Left renal cortex interstitium (tissue), 4 donors: Measurements from ENCODE around the gene NTHL1. TPM values are rescaled to one million over a fixed set of nuclear protein-coding genes. Genes with fewer than 3 reads are reported as not detected.

Experiments
- DNase-seq, 4 donors: peaks; one replicate each; pipeline ENCODE4 v3.0.0-alpha.2; 2013; ENCODE audit warnings: low read depth in 4 of 4, low spot score in 2 of 4, missing footprints in 1 of 4
- polyA plus RNA-seq, 4 donors: library from polyadenylated mRNA; unstranded; fragments of 120-200 nt; gene quantifications; one replicate each; pipeline ENCODE4 v1.2.1, GENCODE V29; 2013; ENCODE audit not compliant: insufficient read length in 4 of 4

The NTHL1 gene
- polyA plus RNA-seq = 10 to 100 TPM; 15.4 to 29.1 (median 25.3) TPM

DNA sequence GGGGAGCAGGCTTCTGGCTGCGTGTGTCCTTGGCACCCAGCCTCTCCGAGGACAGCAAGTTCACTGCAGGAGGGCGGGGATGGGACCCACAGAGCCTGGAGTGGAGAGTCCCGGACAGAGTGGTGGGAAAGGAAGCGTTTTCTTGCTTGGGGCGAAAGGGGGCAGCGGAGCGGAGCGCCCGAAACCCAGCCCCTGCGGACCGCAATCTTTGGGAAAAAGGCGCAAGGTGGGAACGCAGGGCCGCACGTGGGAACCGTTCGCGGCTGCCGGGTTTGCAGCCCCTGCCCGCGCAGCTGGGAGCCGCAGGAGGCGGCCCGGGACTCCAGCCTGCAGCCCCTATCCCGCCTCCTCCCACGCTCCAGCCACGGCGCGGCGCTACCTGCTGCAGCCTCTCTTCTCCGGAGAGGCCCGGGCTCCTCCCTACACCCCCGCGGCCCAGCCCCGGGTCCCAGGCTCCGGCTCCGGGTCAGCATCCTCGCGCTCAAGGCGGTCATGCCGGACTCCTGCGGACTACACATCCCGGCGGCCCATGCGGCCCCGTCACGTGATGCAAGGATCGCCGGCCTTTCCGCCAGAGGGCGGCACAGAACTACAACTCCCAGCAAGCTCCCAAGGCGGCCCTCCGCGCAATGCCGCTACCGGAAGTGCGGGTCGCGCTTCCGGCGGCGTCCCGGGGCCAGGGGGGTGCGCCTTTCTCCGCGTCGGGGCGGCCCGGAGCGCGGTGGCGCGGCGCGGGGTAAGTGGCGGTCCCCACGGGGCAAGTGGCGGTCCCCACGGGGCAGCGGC lies at the start of gene NTHL1, which contains the start of gene TSC2:
Gene NTHL1 (minus strand): TSS at position 505 of the 786 bp plus-strand sequence. CDS start 11 bp downstream, at position 494.
Gene TSC2 (plus strand): TSS at position 656 of the 786 bp plus-strand sequence. CDS start 631 bp downstream, outside the sequence.
- peak in 3 of 4 donors; percentile 75 to 93 (median 90) for DNase-seq

DNA sequence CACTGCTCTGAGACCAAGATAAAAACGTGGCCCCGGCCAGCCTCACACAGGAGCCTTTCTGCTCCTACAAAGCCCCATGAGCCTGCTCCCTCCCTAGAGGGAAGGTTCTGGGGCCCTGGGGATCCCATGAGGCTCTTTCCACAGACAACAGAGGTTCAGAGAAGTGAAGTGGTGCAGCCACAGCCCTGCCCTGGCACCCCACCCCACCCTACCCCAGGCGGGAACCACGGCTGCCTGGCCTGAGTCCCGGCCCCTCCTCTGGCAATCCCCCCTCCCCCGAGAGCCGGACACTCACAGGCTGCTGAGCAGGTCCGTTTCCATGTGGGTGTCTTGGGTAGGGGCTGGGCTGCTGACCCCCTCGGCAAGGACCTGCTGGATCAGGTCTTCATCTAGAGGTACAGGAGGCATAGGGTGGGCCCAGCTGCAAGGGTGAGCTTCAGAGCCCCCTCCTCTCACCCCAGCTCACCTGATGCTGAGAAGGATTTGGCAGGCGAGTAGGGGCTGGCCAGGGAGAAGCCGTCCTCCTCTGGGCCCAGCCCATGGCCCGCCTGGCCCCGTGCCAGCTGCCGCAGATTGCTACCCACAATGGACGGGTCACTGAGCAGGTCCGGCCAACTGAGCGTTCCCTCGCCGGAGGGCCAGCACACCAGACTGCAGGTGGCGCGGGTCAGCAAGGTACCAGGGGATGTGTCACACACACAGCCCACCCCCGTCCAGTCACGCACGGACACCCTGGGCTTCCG lies 49.4 kb upstream of the NTHL1 start:
- DNase-seq = no peak

DNA sequence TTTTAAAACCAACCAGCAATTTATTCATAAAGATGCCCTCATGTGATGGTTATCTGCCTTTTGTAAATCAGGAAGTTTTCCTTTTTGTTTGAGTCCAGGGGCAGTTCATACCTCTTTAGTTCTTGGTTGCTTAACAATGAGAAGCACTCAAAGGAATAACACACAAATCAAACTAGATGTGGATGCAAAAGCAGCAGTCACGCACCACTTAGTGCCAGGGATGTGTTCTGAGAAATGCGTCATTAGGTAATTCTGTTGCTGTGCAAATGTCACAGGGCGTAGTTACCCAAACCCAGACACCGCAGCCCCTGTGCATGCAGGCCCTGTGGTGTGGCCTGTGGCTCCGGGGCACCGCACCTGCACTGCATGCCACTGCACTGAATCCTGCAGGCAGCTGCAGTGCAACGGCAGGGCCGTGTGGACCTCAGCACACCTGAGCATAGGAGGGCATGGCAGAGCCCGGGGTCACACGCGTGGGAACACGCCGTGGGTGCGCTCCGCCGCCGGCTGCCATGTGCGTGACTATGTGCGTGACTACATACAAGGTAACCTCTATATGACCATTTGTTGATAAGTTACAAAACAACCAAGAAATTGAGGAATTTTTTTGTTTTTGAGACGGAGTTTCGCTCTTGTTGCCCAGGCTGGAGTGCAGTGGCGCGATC lies 48.4 kb upstream of the NTHL1 start:
- no peak for DNase-seq

DNA sequence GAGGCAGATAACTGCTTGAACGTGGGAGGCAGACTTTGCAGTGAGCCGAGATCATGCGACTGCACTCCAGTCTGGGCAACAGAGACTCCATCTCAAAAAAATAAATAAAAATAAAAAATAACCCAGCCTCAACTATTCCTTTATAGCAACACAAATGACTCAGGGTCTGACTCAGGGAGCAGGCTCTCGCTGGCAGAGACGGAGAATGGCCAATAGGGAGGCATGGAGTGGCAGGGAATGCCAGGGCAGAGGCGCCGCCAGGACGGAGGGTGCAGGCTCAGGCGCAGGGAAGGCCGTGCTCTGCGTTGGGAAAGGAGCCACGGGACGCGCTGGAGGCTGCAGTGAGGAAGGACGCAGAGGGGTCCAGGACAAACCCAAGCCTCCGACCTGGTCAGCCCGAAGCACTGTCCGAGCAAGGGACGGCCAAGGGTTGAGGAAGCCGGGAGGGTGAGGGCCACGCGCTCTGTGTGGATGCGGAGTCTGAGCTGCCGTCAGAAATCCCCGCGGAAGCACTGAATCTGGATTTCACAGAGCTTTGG lies 47.8 kb upstream of the NTHL1 start:
- DNase-seq = no peak

DNA sequence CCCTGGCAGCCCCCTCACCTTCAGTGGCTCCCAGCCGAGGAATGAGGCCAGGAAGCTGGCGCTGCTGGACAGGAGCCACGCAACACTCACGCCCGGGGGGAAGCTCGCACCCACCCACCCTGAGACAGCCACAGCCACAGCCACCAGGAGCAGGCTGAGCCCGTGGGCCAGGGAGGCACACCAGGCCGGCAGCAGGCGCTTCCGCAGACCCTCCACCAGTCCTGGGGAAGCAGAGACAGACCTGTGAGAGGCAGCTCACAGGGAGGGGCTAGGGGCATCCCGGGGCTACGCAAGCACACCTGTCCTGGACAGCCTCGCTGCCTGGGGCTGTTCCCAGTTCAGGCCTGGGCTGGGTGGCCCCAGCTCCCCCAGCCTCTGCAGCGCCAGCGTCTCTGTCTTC lies 46.2 kb upstream of the NTHL1 start:
- no peak for DNase-seq

DNA sequence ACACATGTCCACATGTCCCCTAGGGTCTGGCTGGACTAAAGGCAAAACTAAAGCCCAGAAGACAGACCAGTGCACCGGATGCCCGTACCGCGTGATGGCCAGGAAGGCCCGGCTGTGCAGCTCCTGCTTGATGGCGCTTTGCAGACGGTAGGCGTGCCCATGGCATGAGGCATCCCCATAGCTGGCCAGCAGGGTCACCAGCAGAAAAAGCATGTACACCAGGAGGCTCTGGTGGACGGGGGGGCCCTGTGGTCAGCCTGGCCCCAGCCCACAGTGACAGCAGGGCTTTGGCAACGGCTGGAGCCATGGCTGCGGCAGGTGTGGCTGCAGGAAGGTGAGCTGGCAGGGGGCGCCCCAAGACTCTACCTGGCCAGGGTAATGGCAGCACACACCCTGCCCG lies 45.2 kb upstream of the NTHL1 start:
- no peak for DNase-seq

DNA sequence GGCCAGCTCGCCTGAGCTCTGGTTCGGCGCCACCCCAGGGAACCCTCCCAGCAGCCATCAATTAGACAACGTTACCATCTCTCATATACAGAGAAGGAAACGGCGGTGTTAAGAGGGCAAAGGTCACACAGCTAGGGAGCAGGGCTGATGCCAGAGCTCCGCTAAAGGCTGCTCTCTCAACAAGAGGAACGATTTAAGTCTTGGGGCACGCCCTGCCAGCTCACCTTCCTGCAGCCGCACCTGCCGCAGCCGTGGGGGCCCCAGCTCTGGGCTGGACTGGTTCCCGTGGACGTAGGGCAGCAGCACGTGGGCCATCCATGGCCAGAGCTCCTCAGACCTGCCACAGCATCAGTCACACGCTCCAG lies 44.6 kb upstream of the NTHL1 start:
- no peak for DNase-seq

DNA sequence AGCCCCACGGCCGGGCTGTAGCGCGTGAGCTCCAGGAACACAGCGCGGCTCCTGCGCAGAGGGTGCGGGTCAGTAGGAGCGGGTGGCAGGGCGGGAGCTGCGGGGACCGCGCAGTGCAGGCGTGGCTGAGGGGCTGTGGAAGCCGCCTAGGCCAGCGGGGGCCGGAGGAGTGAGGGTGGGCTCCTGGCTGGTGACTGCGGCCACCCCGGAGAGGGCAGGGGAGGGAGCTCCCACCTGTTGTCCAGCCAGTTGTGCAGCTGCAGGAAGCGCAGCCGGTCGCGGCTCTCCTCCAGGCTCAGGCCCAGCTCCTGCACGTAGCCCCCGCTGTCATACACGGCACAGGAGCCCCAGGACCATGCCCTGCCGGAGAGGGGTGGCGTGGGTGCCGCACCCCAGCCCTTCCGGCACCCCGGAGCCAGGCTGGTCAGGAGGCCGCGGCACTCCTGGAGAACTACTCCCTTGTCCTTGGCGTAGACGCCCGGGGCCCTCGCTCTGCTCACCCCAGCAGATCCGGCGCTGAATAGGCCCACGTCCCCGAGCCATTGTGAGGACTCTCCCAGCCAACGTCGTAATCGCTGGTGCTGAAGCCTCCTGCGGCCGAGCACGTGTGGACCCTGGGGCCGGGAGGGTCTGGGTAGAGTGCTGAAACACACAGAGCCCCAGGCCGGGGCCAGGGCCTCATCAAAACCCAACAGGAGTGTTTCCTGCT lies 44.1 kb upstream of the NTHL1 start:
- DNase-seq = no peak

DNA sequence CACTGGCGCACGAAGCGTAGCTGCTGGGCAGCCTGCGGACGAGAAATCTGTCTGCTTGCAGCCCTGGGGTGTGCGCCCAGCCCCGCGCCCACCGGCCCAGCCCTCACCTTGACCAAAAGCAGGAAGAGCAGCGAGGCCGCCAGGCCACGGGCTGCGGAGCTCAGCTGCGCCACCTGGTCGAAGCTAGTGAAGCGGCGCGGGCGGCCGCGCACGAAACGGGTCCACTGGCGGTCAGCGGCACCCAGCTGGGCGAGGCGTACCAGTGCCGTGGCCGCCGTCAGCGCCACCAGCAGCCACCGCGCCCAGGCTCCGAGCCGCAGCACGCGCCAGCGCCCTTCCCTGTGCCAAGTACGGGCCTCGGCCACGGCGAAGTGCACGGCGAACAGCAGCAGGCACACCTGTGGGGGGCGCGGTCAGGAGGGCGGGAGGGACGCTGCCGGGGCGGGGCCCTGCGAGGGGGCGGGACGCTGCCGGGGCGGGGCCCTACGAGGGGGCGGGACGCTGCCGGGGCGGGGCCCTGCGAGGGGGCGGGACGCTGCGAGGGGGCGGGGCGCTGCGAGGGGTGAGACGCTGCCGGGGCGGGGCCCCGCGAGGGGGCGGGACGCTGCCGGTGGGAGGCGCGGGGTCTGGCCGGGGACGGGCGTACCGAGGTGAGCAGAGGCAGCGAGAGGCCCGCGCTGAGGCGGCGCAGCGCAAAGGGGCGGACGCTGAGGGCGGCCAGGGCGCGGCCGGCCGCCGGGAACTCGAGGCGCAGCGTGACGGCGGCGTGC lies 43.3 kb upstream of the NTHL1 start:
- DNase-seq = peak; percentile 43 to 70 (median 63)

DNA sequence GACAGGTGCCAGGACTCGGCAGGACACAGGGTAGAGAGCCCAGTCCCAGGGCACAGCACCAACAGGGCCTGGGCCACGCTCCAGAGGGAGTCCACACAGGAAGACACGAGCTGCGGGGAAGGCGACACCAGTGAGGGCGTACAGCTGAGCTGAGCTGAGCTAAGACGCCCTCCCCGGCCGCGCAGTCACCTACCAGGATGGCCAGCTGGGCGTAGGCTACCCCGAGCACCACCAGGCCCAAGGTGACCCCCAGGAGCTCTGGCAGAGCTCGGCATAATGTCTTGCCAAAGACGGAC lies 42.8 kb upstream of the NTHL1 start:
- DNase-seq = no peak

DNA sequence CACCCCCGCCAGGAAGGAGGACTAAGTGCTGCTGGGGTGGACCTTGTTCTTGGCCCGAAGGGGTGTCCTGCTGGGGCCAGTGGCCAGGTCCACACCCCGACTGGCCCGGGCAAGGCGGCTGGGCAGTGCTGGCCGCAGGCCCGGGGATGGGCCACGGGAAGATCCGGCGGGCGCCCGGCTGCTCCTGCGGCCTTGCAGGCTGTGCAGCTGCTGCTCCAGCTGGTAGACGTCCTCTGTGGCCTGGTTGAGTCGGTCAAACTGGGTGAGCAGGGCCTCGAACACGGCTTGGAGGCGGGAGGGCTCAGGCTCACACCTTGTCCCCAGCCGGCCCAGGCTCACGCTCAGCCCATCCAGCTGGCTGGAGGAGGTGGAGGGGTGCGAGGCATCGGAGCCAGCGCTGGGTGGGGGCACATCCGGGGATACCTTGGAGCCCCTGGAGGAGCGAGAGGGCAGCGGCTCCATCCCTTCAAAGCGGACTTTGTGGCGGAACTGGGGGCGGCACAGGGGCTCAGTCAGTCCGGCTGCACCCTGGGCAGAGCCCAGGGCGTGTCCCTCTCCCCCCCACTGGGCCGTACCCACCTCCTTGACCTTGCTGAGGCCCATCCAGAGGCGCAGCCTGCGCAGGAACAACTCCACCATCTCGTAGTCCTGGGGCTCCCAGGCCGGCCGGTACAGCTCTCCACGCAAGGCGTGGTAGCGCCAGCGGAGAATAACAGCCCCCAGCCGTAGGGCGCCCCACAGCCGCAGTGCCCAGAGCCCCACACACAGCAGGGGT lies 42.3 kb upstream of the NTHL1 start:
- DNase-seq = no peak

DNA sequence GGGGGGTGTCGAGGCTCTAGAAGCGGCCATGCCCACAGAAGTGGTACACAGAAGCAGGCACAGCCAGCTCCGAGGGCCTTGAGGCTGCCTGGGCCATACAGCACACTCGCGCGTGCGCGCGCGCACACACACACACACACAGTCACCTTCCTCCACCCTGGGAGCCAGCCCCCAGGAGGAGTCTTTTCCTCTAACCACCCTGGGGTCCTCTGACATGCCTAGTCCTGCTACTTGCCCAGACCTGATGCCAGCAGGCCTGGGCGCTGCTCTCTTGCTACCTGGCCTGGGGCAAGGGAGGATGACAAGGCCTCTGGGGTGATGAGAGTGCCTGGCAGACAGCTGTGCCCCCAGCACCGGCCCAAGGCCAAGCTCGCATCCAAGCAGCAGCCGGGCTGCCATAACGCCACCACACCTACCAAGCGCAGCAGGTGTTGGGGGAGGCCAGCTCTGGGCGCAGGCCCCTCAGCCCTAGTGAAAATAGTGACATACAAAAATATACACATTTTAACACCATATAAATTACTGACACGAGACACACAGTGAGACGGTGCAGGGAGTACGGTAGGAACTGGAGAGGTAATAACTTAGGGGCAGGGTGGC lies 41.2 kb upstream of the NTHL1 start:
- DNase-seq = no peak

DNA sequence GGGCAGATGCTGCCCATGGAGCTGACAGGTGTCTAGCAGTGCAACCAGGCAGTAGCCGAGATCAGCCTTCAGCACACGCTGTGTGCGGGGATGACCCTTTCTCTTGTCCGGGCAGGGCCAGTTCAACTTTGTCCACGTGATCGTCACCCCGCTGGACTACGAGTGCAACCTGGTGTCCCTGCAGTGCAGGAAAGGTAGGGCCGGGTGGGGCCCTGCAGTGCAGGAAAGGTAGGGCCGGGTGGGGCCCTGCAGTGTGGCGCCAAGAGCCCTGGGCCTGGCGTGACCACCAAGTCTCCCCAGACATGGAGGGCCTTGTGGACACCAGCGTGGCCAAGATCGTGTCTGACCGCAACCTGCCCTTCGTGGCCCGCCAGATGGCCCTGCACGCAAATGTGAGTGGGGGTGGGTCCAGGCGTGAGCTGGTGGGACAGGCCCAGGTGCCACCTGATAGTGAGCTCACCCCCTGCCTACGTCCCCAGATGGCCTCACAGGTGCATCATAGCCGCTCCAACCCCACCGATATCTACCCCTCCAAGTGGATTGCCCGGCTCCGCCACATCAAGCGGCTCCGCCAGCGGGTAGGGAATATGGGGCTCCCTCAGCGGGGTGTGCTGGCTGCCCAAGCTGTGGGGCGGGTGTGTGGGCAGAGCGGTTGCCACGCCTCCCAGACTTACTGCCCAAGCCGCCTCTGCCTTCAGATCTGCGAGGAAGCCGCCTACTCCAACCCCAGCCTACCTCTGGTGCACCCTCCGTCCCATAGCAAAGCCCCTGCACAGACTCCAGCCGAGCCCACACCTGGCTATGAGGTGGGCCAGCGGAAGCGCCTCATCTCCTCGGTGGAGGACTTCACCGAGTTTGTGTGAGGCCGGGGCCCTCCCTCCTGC lies 40.4 kb upstream of the NTHL1 start:
- DNase-seq = no peak

DNA sequence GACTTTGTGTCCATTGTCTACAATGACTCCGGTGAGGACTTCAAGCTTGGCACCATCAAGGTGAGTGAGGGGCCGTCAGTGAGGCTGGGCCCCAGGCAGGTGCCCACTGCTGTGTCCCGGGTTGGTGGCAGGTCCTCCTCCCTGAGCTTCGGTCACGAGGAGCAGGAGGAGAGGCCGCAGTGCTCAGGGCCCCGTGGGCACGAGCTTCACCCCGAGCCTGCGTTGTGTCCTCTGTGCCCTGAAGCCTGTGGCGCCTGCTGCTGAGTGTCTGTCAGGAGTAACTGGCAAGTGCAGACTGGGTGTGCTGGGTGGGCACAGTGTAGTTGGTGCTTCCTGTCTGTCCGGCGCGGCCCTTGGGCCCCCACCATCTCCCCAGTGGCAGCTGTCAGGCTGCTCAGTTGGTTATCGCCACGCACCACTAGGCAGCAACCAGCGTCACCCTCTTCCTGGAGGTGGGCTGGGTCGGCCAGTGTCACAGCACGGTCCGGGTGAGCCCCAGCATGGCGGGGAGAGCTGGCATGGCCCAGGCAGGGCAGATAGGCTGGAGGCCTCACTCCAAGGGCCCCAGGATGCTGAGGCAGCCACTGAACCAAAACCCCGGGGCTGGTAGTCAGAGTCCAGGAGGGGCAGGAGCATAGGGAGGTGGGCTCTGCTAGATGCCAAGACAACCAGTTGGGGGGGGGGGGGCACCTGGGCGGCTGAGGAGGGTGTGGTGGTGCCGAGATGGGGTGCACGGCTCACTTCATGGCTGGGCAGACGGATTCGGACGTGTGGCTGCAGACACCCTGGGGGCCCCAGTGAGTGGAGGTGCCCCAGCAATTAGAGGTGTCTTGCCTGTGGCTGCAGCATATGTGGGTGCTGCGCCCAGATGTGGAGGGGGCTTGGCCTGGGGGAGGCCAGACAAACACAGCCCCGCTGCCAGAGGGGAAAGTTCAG lies 39.4 kb upstream of the NTHL1 start:
- no peak for DNase-seq

DNA sequence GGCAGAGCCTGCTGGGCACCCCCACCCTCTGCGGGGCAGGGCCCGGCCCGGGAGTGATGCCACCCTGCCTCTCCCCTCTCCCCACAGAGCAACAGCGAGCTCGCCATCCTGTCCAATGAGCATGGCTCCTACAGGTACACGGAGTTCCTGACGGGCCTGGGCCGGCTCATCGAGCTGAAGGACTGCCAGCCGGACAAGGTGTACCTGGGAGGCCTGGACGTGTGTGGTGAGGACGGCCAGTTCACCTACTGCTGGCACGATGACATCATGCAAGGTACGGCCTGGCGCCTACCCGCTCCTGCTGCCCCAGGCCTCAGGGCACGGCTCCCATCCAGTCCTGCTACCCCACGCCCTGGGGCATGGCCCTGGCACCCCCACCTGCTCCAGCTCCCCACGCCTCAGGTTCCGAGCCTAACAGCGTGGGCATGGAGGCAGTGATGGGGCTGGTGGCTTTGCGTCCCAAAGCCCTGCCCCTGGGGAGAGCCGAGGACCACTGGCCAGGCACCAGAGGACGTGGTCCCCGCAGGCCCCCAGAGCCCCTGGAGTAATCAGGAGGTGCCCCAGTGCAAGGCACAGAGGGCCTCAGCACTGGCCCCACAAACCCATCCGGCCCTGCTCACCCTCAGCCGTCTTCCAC lies 38.6 kb upstream of the NTHL1 start:
- no peak for DNase-seq

DNA sequence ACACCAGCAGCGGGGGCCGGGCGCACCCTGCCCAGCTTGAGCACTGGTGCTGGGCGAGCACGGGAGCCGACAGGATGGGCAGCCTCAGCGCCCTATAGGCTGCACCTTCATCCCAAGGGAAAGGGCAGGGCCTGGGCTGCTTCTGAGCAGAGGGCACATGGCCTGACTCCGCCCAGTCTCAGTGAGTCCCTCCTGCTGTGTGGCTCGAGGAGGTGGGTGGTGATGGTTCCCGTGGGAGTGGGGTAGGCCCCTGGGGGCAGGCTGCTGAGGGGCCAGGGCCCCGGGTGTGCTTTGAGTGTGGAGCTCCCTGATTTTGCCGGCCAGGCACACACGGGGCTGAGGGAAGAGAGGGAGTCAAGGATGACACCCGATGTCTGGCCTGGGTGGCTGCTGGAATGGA lies 38.0 kb upstream of the NTHL1 start:
- no peak for DNase-seq
